ENCODE measurements around the gene STIMATE.

Gene STIMATE

DNA sequence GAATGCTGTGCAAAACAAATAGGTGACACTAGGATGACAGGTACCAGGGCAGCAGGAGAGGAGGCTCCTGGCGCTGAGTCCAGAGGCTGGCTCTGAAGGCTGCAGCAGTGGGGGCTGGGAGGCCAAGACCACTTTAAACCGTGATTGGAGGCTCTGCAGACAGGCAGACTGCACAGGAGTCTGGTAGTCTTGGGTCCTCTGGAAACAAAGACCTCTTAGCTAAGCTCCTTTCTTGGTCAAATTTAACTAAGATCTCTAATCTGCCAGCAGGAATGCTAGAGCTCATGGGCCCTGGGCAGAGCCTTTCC lies 58.1 kb downstream of the STIMATE start:
- no peak for DNase-seq

DNA sequence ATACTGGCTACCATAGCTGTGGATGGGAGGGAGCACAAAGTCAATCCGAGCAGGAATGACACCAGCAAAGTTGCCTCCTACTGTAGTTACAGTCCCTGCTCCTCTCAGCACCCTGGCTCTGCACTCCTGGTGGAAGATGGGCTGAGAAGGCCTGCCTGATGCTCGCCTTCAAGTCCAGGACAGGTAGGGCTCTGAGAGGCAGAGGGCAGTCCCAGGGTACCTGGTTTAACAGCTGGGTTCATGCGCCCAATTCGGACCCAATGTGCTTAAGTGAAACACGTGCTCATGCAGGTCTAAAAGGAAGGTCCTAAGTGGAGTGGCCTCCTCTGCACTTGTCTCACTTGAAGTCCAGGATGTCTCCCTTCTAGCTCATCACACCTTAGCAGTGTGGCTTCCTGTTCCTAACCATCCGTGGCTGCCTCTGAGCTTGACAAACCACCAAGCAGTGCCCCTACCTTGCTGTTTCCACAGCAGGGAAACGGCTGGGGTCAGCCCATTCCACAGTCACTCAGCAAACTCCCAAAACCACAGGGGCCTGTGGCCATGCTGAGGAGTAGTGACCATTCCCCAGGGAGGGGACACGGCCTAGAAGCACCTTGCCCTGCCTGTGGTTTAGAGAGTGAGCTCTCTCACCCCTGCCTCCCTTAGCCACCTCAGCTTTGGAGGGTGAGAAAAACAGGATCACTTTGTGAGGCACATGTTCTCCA lies 58.6 kb downstream of the STIMATE start:
- no peak for DNase-seq

DNA sequence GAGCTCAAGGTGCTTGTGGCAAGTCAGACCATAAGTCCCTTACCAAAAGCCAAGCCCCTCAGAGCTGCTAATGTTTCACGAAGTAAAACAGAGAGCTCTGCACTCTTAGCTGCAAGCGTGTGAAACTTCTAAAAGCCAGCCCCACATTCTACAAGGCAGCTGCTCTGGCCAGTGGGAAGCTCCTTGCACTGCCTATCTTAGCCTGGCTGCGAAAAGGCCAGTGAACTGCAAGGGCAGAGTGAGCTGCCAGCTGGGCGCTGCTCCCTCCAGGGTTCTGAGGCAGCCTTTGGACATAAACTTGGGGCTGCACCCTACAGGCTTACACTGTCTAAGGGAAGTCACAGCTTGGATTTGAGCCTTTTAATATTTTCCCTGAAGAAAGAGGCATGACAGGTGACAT lies 60.4 kb downstream of the STIMATE start:
- no peak for DNase-seq

DNA sequence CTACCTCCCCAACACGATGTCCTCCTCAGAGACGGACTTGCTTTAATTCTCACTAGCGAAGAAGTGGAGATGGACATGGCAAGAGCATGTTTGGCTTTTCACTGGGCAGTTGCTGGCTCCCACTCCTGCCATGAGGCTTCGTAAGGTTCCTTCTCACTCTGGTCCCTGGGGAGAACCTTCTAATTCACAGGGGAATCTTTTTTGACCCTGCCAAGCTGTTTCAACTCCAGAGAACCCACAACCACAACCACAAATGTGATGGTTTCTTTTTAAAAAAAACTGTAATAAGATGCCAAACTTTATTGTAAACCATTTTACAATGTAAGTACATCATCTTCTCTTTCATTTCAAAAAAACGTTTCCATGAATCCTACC lies 60.9 kb downstream of the STIMATE start:
- no peak for DNase-seq

DNA sequence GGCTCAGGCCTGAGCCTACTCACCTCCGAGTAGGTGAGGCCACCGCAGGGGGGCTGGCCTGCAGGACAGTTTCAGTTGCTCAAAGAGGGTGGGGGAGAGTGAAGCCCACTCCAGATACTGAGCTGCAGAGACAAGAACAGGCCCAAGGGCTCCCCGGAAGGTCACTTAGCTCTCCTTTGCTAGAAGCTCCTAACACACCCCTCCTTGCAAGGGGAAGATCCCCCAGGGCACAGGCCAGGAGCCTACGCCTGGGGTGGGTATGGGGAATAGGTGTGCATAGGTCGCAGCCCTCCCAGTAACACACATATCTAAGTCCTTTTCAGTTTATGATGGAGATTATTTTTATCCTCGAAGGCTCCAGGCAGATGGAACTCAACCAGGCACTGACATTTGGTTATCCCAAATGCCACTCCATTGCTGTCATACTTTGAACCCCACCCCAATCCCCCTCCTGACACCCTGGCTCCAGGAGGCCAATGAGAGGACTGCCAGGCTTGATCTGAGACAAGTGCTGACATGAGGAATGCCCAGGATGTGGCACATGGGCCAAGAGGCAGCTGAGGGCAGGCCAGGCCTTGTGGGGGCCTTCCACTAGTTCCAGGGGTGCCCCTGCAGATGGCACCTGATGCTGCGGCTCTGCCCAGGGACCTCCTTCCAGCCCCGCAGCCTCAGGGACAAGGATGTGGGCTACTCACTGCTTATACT lies 61.4 kb downstream of the STIMATE start:
- no peak for DNase-seq

DNA sequence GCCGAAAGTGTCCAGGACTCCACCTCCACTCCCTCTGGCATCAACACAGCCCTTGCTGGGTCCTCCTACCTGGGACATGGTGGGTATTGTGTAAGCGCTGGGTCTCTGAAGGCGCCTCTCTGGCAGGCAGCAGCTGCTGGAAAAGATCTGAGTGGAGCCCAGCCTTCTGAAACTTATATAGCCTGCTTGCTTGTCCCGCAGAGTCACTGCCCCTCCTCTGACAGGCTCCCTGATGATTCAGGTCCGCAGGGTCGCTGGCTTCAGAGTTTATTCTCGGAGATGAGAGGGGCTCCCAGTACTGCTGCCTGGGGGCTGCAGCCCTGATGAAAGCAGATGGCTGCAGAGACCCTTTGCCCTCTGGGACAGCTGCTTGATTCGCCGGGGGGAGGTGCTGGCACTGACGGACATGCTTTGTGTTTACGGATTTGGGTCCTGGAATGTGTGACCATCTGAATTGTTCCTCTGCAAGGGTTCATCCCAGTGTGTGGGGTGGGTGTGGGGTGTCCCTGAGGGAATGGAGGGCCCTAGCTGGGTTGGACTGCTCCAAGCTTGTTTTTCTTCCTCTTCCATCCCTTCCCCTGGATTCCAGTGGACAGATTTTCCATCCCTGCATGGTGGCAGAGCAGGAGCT lies 62.4 kb downstream of the STIMATE start, which contains the start of gene MUSTN1:
TSS of gene MUSTN1 (minus strand) at position 149 of the 631 bp plus-strand sequence. CDS start at position 78, 71 bp downstream.
- no peak for DNase-seq

DNA sequence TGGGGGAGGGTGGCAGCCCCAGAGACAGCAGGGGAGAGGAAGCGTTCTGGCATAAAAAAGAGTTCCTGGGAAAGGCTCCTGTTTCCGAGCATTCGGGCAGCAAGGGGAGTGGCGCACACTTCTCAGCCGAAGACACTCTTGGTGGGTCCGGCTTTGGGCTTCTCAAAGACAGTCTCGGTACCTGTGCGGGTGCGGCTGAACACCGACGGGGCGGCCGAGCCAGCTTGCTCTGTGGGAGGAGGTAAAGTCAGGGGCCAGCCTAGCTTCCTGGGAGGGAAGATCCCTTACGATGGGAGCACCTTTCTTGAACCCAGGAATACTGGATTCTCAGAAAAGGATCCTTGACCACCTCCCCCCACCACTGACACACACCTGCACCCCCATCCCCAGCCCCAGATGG lies 64.1 kb downstream of the STIMATE start:
- no peak for DNase-seq

DNA sequence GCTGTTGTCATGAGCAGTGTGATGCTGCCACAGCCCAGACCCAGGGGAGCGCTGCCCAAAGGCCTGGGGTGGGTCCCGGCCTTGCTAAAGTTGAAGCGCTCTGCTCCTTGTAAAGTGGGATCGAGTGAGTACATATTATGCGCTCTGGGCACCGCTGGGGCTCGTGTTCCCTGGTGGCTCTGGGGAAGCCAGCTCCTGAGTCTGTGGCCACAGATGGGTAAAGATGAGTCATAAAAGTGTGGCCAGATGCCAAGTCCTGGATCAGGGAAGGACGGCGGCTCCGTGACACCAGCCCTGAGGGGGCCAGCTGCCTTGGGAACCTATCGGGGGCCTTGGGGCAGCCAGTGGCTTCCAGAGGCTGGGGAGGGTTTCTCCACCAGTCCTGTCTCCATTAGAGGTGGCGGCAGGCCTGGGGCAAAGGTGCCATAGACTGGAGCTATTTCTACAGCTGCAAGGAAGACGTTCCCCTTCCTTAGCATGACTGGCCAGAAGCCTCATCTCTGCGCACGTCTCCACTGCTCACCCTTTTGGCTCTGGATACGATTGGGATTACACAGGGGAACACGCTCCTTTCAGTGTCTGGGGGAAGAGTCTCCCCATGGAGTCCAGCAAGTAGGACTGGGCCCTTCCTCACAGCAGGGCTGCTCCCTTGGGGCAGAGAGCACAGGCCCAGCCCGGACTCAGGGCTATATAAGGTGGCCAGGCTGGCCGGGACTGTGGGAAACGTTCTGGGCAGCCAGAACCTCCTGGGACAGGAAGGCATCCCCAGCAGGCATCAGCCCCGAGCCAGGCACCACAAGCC lies 65.6 kb downstream of the STIMATE start:
- no peak for DNase-seq

DNA sequence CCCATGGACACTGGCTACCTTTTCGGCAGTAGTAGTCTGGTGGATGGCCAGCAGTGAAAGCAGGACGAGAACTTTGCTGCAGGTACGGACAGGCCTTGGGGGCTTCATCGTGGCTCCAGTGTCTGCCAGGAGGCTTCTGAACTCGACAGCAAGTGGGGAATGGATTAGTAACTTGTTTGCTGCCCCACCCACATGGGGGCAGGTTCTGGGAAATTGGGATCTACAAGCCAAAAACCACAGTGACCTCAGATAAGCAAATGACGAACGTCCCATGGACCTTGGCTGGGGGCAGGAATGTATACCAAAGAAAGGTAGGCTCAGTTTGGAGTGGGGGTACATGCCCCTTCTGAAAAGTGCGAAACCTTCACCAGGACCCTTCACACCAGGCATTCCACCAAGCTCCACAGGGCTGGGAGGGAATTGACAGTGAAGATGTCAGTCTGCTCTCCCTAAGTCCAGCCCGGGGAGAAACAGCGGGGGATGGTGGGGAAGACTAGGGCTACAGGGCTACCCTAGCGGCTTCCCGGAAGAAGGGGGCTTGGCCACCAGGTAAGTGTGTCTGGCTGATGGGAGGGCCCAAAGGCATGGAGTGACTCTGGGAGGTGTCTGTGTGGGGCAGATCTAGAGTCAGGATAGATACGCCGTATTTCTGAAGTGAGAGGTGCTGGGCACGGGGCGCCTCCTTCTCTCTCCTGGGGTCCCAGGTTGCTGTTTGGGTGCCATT lies 66.7 kb downstream of the STIMATE start, which contains the start of gene ITIH4:
TSS of gene ITIH4 (minus strand) at position 138 of the 724 bp plus-strand sequence. CDS start at position 108, 30 bp downstream.
- DNase-seq = no peak

DNA sequence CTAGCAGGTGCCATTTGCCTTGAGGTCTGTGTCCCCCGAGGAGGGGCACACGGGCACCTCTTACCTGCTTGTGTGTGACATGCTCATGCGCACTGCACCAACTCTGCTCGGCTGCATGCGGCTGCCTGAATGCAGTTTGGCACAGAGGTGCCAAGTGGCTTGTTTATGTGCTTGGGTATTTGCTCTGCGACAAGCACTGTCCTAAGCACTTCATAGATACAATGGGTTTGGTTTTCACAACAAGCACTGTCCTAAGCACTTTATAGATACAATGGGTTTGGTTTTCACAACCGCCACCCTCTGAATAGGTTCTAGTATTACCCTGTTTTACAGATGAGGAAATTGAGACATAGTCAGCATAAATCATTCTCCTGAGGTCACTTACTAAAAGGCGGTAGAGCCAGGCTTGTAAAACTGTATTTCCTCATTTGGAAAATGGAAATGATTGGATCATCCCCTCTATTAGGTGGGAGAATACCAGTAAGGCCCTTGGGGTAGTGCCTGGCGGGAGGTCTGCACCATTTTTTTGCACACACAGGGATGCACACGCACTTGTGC lies 67.4 kb downstream of the STIMATE start:
- DNase-seq = no peak

DNA sequence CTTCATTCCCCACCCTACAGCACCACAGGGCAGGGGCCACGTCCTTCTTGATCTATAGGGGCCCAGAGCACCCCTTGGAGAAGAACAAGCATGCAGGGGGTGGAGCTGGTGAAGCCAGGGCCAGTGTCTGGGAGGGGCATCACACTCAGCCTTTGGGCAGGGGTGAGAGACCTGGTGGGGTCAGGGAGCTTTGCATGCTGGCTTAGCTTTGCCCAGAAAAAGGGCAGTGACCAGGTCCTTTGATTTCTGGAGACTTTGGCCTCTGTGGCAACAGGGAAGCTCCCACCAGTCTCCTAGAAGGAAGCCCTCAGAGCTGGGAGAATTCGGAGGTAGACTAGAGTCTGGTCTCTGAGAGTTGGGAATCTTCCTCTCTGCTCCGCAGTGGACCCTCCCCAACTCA lies 67.9 kb downstream of the STIMATE start:
- DNase-seq = no peak

DNA sequence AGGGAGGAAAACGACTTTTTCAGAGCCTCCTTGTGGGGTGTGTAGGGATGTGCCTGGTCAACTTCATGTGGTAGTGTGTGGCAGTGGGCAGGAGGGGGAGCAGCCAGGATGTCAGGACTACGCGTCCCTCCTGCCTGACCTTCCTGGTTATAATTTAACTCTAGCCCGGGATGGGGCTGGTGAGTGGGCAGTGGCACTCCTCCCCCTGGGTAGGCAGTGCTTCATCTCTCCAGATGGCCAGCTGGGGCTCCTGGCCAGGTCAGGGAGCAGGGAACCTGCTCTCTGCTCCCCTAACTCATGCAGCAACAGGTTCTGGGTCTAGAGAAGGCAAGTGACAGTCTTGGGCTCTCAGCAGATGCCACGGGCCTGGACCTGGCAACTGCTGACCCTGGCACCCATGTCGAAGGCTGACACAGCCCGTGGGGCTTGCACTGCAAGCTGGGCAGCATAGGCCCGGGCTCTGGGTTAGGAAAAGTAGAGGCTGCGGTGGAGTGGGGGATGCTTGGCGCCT lies 69.4 kb downstream of the STIMATE start:
- DNase-seq = no peak

DNA sequence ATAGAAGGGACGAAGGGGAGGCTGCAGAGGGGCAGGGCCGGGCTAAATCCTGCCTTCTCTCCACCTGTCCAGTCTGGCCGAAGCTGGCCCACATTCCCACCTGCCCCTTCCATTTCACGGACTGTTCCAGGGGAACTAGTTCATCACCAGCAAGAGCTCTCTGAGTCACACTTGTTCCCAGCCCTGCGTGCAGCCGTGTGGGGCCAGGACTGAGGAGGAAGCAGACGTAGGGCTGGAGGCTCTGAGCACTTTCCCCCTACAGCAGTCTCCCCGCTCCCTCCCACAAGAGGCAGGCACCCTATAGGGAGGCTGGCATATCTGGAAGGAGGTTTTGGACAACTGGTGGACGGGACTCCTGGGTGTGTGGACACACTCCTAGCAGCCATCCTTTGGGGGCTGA lies 69.9 kb downstream of the STIMATE start:
- no peak for DNase-seq

DNA sequence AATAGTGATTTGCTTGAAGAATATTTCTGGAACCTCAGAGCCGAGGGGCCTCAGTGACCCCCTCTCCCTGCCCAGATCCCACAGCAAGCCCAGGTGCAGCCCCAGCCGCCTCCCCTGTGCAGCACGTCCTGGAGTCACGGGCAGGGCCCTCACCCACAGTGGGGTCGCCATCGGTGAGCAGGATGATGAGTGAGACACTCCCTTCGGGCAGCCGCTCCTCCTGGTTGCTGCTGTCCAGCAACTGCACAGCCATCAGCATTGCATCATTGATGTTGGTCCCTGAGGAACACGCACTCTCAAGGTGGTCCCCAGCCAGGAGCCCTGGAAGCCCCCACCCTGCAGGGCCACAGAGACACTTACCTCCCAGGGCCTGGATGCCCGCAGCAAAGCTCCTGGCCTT lies 73.3 kb downstream of the STIMATE start:
- no peak for DNase-seq

DNA sequence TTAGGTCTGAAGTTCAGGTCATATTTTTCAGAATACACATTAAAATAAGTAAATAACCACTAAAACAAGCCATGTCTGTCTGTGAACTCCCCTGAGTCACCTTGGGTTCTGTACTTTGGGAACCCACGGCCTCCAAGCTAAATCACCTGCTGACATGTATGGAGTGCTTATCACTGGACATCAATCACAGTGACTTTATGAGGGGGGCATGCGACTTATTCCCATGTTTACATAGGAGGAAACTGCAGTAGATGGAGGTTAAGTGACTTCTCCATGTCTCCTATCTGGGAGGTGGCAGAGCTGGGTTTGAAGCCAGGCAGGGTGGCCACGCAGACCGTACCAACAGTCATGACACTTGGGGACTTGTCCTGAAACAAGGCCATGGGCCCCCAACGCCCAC lies 75.0 kb downstream of the STIMATE start:
- DNase-seq = no peak

DNA sequence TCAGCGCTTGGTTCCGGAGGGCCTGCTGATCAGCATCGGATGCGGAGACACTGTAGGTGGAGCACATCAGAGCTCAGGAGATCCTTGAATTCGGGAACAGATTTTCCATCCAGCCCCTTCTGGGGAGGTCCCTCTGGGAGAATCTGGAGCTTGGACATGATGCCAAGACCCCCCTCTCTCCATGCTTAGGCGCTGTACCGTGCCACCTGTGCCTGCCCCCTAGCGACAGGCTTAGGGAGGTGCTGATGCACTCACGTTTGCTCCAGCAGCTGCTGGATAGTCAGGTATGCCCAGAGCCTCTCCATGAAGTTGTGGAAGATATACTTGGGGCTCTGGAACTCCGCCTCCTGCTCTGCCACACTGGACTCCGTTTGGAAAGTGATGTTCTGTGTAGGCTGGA lies 76.6 kb downstream of the STIMATE start:
- no peak for DNase-seq

DNA sequence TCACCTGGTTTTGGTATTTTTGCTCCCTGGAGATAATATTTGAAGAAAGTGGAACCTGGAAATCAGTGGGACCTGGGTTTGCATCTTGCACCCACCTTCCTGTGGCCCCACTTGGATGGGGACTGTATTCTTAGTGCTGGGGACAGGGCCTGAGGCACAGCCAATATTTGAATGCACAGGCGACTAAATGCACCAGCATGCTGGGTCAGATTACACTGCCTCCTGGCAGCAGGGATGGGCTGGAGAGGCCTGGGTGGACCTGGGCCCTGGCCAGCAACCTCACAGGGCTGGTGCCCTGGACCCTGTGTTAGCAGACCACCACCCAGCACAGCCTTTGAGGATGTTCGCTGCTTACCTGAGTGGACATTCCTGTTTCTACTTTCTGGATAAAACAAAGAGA lies 77.4 kb downstream of the STIMATE start:
- no peak for DNase-seq

DNA sequence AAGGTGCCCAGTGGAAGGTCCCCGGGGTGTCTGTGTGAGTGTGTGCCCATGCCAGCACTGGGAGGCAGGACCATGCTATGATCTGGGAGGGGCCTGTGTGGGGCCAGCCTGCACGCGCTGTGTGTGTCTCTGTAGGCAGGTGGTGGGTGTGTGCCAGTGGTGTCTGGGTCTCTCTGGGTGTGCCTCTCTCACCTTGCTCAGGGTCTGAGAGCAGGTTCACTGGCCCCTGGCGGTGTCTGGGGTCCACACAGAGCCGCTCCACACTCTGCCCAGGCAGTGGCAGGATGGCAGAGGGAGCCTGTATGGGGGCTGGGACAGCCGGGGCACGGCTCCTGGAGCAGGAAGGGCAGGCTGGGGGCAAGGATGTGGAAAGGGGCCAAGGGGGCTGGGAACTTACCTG lies 79.5 kb downstream of the STIMATE start:
- DNase-seq = no peak

DNA sequence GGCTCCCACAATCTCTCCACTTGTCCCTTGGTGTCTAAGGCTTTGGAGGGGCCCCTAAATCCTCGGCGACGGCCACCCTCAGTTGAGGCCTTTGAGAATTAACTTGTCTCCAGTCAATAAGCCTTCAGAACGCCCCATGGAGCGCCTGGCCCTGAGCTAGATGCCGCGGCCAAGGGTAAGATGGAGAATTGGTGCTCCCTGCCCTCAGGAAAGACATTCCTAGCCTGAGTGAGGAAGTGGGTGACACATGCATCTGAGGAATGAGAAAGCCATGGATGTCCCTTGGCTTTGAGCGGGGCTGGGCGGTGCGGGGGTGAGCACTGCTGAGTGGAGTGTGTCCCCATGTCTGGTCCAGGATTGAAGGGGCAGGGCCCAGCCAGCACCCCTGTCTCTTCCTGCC lies 80.1 kb downstream of the STIMATE start:
- DNase-seq = no peak

DNA sequence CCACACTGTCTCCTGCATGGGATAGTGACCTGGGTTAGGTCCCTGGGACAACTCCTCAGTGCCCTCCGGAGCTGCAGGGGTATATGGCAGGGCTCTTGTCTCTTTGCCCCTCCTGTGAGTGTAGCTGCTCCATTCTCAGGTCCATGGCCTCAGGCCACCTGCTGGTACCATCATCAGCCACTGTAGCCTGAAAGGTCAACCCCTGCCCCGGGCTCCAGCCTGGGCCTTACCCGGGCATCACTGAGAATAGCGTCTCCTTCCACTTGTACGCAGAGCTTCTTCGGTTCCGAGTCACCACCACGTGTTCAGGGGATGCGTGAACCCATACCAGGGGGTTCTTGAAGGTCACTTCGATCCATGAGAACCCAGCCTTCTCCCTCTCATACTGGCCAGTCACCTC lies 80.7 kb downstream of the STIMATE start:
- DNase-seq = no peak

DNA sequence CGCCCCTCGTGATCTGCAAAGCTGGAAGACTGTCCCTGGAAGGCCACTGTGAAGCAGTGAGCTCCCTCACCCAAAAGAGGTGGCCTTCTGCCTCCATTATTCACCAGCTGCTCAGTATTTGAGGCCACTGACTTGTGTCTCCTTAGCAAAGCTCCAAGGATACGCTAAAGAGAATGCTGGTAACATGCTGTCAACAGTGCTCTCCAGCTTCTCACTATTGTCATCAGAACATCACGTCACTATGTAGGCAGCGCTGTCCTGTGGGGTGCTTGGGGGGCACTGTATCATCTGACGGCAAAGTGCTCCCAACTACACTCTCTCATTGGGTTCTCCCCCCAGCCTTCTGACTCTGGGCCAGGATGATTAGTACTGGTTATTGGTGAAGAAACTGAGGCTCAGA lies 81.1 kb downstream of the STIMATE start:
- DNase-seq = no peak

DNA sequence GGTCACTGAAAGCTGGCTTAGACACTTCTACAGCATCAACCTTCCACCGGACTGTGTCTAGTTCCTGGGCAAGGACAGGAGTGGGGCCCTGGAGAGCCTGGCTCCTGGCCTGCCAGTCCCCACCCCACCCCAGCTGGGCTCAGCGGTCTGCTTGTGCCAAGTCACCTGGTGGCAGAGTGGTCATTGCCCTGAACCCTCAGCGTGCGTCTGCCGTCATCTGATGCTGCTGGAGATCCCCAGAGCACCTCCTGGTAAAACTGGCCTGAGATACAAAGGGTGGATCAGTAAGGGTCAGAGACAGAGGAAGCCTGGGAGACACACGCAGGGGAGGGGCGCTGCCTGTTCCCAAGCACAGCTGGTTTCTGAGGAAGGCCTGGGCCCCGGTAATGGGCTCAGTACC lies 83.5 kb downstream of the STIMATE start:
- no peak for DNase-seq

All from GDM1 (cell line).